Skin epidermis (tissue), 12 donors: ENCODE measurements around the gene PLA2G4B.
"Not testable (repeated sequence)": the region's sequence is repeated elsewhere in the genome, so short reads cannot be mapped to it uniquely, and the experiment has no call there.

Experiments
- H3K27ac ChIP-seq, 21 experiments: fragments of 200-600 bp; sonication (generic) in 11 of 21; one replicate each; pipeline ENCODE4 v1.5.0; 2020; ENCODE audit warnings: mild to moderate bottlenecking in 3 of 21, inconsistent platforms in 2 of 21, moderate library complexity in 2 of 21
- H3K4me3 ChIP-seq, 7 experiments: fragments of 200-600 bp; sonication (generic) in 2 of 7; one replicate each; pipeline ENCODE4 v1.5.0; 2020; ENCODE audit warnings: inconsistent platforms in 2 of 7, mild to moderate bottlenecking in 2 of 7, moderate library complexity in 1 of 7

Gene PLA2G4B

DNA sequence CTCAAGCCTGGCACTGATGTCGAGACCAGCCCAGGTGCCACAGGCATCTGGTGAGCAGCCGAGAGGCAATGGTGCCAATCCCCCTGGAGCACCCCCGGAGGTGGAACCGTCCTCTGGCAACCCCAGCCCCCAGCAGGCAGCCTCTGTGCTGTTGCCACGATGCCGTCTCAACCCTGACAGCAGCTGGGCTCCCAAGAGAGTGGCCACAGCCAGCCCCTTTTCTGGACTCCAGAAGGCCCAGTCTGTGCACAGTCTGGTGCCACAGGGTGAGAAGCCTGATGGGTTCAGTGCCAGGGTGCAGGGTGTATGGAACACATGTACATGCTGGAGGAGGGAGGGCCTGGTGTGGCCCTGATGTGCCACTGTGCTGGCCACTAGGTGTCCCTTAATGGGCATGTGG, 15.7 kb upstream of the PLA2G4B start:
- Histone ChIP-seq H3K27ac (no peak overlapping the region), H3K4me3 (no peak overlapping the region)

DNA sequence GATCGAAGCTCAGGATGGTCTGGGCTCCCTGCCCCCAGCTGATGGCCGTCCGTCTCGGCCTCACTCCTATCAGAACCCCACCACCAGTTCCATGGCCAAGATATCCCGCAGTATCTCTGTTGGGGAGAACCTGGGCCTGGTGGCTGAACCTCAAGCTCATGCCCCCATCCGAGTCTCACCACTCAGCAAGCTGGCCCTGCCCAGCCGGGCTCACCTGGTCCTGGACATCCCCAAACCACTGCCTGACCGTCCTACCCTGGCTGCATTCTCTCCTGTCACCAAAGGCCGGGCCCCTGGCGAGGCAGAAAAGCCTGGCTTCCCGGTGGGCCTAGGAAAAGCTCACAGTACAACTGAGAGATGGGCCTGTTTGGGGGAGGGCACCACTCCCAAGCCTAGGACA, 15.1 kb upstream of the PLA2G4B start:
- Histone ChIP-seq H3K4me3 (no peak overlapping the region), H3K27ac (no peak overlapping the region)

DNA sequence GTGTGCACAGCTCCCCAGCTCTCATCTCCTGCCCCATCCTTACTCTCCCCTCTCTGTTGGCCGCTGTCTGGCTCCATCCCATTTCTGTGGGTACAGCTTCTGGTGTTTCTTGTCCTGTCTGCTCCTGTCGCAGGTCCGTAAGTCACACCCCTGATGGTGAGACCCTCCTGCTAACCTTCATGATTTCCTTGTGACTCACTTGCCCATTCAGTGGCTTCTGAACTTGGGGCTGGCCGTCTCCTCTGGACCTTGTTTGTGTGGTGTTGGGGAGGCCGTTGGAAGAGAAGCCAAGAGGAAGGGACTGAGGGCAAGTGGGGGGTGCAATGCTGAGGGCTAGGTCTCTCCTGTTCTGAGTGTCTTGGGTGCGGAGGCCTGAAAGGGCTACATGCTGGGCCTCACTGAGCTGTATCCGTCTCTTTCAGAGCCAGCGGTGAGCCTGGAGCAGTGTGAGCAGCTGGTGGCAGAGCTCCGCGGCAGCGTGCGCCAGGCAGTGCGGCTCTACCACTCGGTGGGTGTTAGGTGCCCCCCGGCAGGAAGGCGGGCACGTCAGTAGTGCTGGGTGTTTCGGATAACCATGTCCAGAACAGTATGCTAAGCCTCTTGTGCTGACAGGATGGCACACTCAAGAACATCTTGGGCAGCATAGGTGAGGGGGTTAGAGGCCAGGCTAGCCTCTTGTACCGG, 14.4 kb upstream of the PLA2G4B start:
- no peak overlapping the region for H3K4me3 ChIP-seq
- H3K27ac ChIP-seq: no peak overlapping the region

DNA sequence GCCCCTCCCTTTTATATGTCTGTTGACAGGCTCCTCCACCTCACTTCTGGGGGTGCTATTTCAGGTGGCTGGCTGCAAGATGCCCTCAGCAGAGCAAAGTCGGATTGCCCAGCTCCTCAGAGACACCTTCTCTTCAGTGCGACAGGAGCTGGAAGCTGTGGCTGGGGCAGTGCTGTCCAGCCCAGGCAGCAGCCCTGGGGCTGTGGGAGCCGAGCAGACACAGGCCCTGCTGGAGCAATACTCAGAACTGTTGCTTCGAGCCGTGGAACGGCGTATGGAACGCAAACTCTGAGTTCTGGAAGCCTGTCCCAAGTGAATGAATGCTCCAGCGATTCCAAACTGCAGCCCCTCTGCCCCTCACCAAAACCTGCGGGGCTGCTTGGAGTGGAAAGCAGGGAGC, 13.5 kb upstream of the PLA2G4B start:
- no peak overlapping the region for H3K4me3 ChIP-seq
- no peak overlapping the region for H3K27ac ChIP-seq

DNA sequence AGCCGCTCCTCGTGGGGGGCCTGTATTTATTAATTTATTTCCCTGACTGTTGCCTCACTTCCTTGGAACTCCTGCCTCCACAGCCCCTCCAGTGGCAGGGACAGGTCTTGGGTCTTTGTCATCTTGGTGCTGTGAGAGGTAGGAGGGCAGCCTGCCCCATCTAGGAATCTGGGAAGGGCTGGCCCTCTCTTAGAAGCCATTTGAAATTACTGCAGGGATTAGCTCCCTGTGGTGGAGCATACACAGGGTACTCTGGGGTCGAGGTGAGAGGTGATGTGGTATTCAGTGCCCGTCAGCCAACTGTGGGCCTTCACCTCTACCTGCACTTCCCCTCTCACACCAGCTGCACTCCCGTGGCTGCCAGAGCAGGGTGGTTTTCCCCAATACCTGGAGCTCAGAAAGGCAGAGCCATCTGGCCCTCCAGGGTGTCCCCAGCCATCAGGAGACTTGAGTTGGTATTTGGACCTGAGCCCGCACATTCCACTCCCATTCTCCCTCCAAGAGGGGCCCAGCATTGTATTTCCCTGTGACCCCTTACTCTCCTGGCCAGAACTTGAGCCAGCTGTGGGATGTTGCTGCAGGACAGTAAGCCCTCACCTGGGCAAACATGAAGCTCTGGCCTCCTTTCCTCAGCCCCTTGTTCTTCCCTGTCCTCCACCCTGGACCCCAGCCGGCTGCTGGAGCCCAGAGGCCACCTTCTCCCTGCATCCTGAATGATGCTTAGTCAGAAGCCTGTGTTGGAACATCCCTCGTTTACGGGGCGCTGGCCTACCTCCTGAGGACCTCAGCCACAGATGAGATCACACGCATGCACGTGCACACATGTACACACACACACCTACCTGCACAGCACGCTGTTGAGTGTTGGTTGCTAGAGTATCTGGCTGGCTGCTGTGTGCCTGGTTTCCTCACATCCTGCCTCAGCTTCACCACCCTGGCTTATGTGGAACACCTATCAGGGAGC, 12.8 kb upstream of the PLA2G4B start:
- H3K27ac ChIP-seq: peak overlapping the region in 1 of 21 experiments; percentile 44
- no peak overlapping the region for H3K4me3 ChIP-seq

DNA sequence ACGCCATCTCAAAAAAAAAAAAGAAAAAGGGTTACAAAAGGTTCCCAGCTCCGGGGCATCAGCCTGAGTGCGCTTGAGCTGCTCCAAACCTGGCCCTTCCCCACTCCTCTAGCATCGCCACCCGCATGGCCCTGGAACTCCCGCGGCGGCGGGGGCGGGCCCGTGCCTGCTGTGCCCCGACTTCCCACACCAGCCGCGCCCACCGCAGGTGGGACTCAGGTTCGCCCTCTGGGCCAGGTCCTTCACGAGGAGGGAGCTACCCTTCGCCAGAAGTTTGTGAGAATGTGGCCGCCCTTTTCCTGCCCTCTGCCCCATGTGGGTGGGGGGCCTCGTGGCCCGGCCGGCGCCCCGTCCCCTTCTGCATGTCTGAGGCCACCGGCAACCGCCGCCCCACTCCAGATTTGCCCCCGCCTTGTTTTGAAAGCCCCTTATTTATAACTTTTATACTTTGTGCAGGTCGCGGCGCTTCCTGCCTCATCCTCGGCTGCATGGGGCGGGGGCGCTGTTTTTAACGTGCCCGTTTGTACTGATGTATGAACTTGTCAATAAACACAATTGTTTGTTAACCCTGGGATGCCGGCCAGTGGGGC, 11.3 kb upstream of the PLA2G4B start:
- peak overlapping the region; percentile 50 to 85 (median 70) for H3K4me3 ChIP-seq
- H3K27ac ChIP-seq: peak overlapping the region in 20 of 21 experiments; percentile 8 to 93 (median 72)

- H3K4me3 ChIP-seq: peak within 1 kb of the TSS; percentile 50 to 85 (median 70)
- H3K27ac ChIP-seq: peak within 1 kb of the TSS; percentile 15 to 98 (median 89)
Observed at GRCh38 chr15:41827880-41828806, 10.5 kb upstream of the PLA2G4B start, which contains the start of gene JMJD7. Gene JMJD7 (plus strand): TSS chr15:41828092. CDS start chr15:41828125, 33 bp downstream.

DNA sequence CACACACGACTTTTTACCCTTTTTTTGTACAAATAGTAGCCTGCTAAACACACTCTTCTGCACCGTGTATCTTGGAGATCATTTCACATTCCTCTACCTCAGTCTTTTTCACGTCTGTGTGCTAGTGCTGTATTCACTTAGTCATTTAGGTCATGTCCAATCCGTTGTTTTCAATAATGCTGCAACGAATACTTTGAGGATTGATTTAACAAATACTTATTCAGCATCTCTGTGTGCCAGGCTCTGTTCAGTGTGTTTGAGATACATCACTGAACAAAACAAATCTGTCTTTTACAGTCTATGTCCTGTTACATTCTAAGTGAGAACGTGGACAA, 9.9 kb upstream of the PLA2G4B start:
- Histone ChIP-seq H3K27ac (peak overlapping the region in 19 of 21 experiments; percentile 79 to 98 (median 90)), H3K4me3 (peak overlapping the region; percentile 50 to 85 (median 70))

- H3K27ac ChIP-seq: peak overlapping the region in 8 of 21 experiments; percentile 12 to 98 (median 88)
- peak overlapping the region in 1 of 7 experiments; percentile 10 for H3K4me3 ChIP-seq
Observed at GRCh38 chr15:41829959-41830646, 8.5 kb upstream of the PLA2G4B start.

GRCh38 chr15:41831291-41831690, 7.4 kb upstream of the PLA2G4B start:
- not testable (repeated sequence) for H3K4me3 ChIP-seq
- peak overlapping the region in 8 of 21 experiments; percentile 10 to 73 (median 62) for H3K27ac ChIP-seq

GRCh38 chr15:41832208-41832607, 6.4 kb upstream of the PLA2G4B start:
- peak overlapping the region in 20 of 21 experiments; percentile 9 to 73 (median 61) for H3K27ac ChIP-seq
- no peak overlapping the region for H3K4me3 ChIP-seq

GRCh38 chr15:41832875-41833274, 5.8 kb upstream of the PLA2G4B start:
- Histone ChIP-seq H3K4me3 (no peak overlapping the region), H3K27ac (peak overlapping the region in 19 of 21 experiments; percentile 9 to 73 (median 63))

DNA sequence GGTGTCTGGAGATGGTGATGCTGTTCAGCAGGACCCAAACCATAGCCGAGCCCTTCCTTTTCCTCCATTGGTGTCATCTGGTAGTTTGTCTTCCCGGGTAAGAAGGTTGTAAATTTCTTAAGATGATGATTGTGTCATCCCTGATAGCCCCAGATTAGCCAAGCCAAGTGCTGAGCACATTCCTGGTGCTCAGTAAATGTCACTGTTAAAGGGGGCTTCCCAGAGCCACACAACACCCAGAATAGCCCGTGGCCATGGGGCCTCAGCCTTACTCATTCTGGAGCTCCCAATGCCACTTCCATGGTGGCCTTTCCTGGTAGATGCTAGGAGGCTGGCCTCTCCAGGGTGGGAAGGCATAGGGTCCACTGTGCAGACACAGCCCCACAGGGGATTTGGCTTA, 4.6 kb upstream of the PLA2G4B start:
- H3K27ac ChIP-seq: peak overlapping the region in 12 of 21 experiments; percentile 32 to 71 (median 52)

GRCh38 chr15:41836073-41836472, 2.6 kb upstream of the PLA2G4B start:
- peak overlapping the region in 2 of 21 experiments; percentile 2 to 6 for H3K27ac ChIP-seq
- H3K4me3 ChIP-seq: no peak overlapping the region

More for the DNA sequence above, 4.6 kb upstream of the PLA2G4B start:
- H3K4me3 ChIP-seq: no peak overlapping the region

DNA sequence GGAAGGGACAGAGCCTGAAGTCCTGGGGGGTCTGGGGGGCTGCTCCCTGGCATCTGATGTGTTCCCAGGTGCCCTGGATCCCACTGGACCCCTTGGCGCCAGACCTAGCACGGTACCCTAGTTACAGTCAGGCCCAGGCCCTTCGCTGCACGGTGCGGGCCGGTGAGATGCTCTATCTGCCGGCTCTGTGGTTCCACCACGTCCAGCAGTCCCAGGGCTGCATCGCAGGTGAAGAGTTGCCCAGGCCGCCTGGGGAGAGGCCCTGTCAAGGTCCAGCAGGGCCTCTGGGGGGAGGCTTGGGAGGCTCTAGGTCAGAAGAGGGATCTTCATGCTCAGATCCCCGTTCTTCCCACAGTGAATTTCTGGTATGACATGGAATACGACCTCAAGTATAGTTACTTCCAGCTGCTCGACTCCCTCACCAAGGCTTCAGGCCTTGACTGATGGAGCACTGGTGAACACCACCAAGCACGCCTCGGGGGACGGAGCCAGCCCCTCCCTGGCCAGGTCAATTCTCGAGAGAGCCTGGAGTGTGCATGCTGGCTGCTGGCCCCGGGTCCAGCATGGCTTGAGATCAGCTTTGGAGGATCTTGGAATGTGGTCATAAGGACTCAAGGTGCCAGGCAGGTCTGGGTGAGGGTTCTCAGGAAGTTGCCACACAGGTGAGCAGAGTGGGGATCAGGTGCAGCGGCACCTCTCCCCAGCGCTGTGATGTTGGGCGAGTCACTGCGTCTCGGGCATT, 1.8 kb upstream of the PLA2G4B start:
- Histone ChIP-seq H3K4me3 (no peak overlapping the region), H3K27ac (peak overlapping the region in 1 of 21 experiments; percentile 2)

- Histone ChIP-seq H3K4me3 (peak overlapping the region in 5 of 7 experiments; percentile 3 to 24 (median 21)), H3K27ac (peak overlapping the region in 15 of 21 experiments; percentile 17 to 84 (median 75))
Observed at GRCh38 chr15:41839781-41840491, 1.3 kb downstream of the PLA2G4B start.

GRCh38 chr15:41840673-41841072, 2.0 kb downstream of the PLA2G4B start:
- H3K27ac ChIP-seq: peak overlapping the region in 7 of 21 experiments; percentile 17 to 84 (median 74)
- H3K4me3 ChIP-seq: peak overlapping the region in 2 of 7 experiments; percentile 3 to 22
